ENCODE measurements around the gene GLCCI1.

GRCh38 chr7:8015746-8016120 is 47.1 kb downstream of the GLCCI1 start:
- TF ChIP-seq CTCF (IDR thresholded peaks at IDR 0.05): no peak
- no peak for TF ChIP-seq POLR2A (IDR thresholded peaks at IDR 0.05)

All from right lobe of liver (tissue), 4 donors.